Muscle layer of colon (tissue), 2 donors: ENCODE results near the gene INO80E.
"Not testable (repeated sequence)": the region's sequence is repeated elsewhere in the genome, so short reads cannot be mapped to it uniquely, and the experiment has no call there.

ENCODE experiments used
- H3K27ac ChIP-seq: one replicate; pipeline ENCODE4 v1.7.0; 2013; ENCODE audit warnings: low read depth, mild to moderate bottlenecking, low read length, moderate library complexity
- H3K27me3 ChIP-seq, 2 donors: one replicate each; pipeline ENCODE4 v1.7.0; 2013; ENCODE audit warnings: low read length in 2 of 2, mild to moderate bottlenecking in 2 of 2; ENCODE audit not compliant: insufficient read depth in 2 of 2, control insufficient read depth in 1 of 2
- H3K36me3 ChIP-seq: one replicate; pipeline ENCODE4 v1.7.0; 2013; ENCODE audit warnings: mild to moderate bottlenecking, low read length; ENCODE audit not compliant: insufficient read depth
- H3K4me1 ChIP-seq: one replicate; pipeline ENCODE4 v1.7.0; 2013; ENCODE audit warnings: mild to moderate bottlenecking, low read length; ENCODE audit not compliant: insufficient read depth
- H3K4me3 ChIP-seq, 2 donors: one replicate each; pipeline ENCODE4 v1.7.0; 2013; ENCODE audit warnings: low read length in 2 of 2, low read depth in 1 of 2, mild to moderate bottlenecking in 1 of 2, moderate library complexity in 1 of 2
- H3K9ac ChIP-seq: one replicate; pipeline ENCODE4 v1.7.0; 2013; ENCODE audit warnings: low read length
- H3K9me3 ChIP-seq: one replicate; pipeline ENCODE4 v1.7.0; 2013; ENCODE audit warnings: mild to moderate bottlenecking, low read length
- donor health status: abdominal sarcoma.
- donor health status: Adenocarcinoma of cecum.

INO80E gene, protein sequence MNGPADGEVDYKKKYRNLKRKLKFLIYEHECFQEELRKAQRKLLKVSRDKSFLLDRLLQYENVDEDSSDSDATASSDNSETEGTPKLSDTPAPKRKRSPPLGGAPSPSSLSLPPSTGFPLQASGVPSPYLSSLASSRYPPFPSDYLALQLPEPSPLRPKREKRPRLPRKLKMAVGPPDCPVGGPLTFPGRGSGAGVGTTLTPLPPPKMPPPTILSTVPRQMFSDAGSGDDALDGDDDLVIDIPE

DNA sequence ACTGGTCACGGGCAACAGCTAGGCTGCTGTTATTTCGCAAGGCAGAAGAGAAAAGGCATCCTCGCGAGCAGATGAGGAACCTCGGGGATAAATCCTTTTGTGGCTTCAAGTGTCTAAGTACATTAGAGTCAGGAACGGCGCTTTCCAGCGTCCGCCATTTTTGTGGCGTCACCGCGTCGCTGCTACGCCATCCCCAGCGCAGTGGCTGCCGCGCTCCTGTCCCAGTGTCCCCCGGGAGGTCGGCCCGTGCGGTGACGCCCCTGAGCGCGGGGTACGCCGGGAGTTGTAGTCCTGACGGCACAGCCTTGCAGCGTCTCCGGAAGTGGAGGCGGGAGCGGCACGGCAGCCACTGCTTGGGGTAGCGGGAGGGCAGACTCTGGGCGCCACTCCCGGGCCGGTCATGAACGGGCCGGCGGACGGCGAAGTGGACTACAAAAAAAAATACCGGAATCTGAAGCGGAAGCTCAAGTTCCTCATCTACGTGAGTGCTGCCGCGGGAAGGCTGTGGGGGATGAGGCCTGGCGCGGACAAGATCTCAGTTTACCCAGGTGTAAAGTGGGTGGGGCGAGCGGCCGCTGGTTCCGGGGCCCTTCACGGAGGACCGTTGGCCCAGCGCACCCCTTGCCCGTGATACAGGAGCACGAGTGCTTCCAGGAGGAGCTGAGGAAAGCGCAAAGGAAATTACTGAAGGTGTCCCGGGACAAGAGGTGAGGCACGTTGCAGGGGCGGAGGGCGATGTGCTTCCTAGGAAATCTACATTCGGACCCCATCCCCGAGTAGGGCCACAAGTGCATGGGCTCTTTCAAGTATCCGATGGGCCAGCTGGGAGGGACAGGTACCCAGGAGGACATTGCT lies at the start of gene INO80E:
Gene INO80E, plus strand, starts transcription at position 331 of the 855 bp plus-strand sequence. Its CDS starts 70 bp downstream, at position 401.
- Histone ChIP-seq H3K9me3 (no peaks in the 10 kb centered on the region), H3K9ac (peak within 1 kb of the TSS; percentile 86), H3K36me3 (peaks cover 32% of the 10 kb centered on the region), H3K27ac (peak within 1 kb of the TSS; percentile 94), H3K4me3 (peak within 1 kb of the TSS; percentile 94 to 97), H3K4me1 (peaks cover 19% of the 10 kb centered on the region), H3K27me3 (no peaks in the 10 kb centered on the region)

DNA sequence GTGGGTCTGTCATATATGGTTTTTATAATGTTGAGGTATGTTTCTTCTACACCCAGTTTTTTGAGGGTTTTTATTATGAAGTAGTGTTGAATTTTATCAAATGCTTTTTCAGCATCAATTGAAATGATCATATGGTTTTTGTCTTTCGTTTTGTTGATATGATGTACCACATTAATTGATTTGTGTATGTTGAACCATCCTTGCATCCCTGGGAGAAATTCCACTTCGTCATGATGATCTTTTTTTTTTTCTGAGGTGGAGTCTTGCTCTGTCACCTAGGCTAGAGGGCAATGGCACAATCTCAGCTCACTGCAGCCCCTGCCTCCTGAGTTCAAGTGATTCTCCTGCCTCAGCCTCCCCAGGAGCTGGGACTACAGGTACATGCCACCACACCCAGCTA lies 48.1 kb upstream of the INO80E start:
- Histone ChIP-seq H3K4me1 (peaks cover 13% of the 10 kb centered on the region), H3K9me3 (no peaks in the 10 kb centered on the region), H3K9ac (no peak overlapping the region), H3K4me3 (no peak overlapping the region), H3K27ac (no peak overlapping the region), H3K27me3 (no peaks in the 10 kb centered on the region), H3K36me3 (no peaks in the 10 kb centered on the region)

DNA sequence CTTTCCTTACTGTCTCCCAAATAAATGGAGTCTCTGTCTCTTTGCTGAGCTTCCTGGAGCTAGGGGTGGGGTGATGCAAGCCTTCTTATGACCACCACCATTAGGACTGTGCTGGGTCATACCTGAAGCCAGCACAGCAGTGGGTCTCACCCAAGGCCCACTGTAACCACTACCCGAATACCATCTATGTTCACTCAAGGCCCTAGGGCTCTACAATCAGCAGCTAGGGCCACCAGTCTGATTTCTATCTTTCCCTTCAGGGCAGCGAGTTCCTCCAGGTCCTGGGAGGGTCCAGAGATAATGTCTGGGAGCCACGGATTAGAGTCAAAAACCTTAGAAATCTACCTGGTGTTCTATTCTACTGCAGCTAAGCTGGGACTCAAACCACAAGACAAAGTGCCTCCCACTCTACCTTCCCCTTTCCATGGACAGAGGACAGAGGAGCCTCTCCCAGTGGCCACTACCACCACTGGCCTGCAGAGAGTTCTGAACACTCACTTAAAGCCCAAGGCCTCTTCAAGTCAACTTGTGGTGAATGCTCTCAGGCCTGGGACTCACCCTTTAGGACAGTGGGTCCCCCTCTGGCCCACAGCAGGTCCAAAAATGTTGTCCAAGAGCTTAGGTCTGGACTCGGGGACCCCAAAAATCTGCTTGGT lies 45.1 kb upstream of the INO80E start:
- H3K27me3 ChIP-seq = no peaks in the 10 kb centered on the region
- no peak overlapping the region for H3K4me3 ChIP-seq
- no peak overlapping the region for H3K9ac ChIP-seq
- H3K4me1 ChIP-seq = no peaks in the 10 kb centered on the region
- no peaks in the 10 kb centered on the region for H3K36me3 ChIP-seq
- H3K27ac ChIP-seq = no peak overlapping the region
- no peaks in the 10 kb centered on the region for H3K9me3 ChIP-seq

DNA sequence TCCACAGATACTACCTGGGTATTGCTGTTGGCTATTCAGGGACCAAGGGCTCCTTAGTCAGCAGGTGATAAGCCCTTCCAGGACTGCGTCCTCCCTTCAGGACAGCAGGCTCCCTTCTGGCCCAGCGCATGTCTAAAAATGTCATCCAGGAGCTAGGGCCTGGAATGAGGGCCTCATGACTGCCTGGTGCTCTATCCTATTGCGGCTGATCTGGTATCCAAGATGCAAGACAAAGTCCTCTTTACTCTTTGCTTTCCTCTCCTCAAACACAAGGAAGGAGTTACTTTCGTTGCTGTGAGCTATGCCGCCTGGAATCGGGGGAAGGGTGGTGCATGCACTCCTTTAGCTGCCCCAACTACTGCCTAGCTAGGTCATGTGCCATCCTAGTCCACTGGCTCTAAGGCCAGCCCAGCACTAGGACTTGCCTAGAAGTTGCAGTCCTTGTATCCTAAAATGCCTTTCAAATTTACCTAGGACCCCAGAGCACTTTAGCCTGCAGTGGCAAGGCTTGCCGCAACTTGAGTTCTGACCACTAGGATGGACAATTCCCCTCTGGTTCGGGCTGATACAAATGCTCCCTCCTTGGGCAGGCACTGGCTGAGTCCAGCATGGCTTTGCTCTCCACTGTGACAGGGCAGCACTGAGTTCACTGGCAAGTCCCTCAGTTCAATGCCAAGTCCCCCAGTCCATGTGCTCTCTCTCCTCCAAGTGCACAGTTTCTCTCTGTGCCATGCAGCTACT lies 44.2 kb upstream of the INO80E start:
- H3K4me1 ChIP-seq = no peaks in the 10 kb centered on the region

DNA sequence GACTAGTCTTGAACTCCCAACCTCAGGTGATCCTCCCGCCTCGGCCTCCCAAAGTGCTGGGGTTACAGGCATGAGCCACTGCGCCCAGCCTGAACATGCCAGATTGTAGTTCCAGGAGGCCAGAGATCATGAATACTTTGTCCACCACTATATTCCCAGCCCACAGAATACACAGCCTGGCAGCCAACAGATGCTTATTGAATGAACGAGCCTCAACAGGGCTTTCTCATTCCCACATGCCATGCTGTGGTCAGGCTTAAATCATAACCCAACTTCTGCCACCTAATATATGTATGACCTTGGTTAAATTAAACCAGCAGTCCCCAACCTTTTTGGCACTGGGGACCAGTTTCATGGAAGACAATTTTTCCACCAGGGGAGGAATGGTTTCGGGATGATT lies 37.3 kb upstream of the INO80E start:
- H3K9me3 ChIP-seq = no peaks in the 10 kb centered on the region
- H3K9ac ChIP-seq = no peak overlapping the region
- no peak overlapping the region for H3K4me3 ChIP-seq
- H3K27me3 ChIP-seq = no peaks in the 10 kb centered on the region
- H3K36me3 ChIP-seq = no peaks in the 10 kb centered on the region
- no peak overlapping the region for H3K27ac ChIP-seq
- H3K4me1 ChIP-seq = peaks cover 17% of the 10 kb centered on the region

More for the DNA sequence above, 44.2 kb upstream of the INO80E start:
- Histone ChIP-seq H3K27me3 (no peaks in the 10 kb centered on the region), H3K36me3 (no peaks in the 10 kb centered on the region), H3K27ac (no peak overlapping the region), H3K9ac (no peak overlapping the region), H3K4me3 (no peak overlapping the region), H3K9me3 (no peaks in the 10 kb centered on the region)

DNA sequence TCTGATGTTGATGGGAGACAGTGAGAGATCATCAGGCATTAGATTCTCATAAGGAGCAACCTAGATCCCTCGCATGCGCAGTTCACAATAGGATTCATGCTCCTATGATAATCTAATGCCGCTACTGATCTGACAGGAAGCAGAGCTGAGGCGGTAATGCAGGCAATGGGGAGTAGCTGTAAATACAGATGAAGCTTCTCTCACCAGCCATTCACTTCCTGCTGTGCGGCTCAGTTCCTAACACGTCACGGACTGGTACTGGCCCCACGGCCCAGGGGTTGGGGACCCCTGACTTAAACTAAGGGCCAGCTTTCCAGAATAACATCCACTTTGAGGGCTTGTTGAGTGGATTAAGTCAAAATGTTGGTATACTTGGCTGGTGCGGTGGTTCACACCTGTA lies 36.7 kb upstream of the INO80E start:
- no peak overlapping the region for H3K4me3 ChIP-seq
- no peak overlapping the region for H3K27ac ChIP-seq
- no peaks in the 10 kb centered on the region for H3K36me3 ChIP-seq
- H3K4me1 ChIP-seq = peaks cover 17% of the 10 kb centered on the region
- no peaks in the 10 kb centered on the region for H3K27me3 ChIP-seq
- H3K9ac ChIP-seq = no peak overlapping the region
- H3K9me3 ChIP-seq = no peaks in the 10 kb centered on the region

DNA sequence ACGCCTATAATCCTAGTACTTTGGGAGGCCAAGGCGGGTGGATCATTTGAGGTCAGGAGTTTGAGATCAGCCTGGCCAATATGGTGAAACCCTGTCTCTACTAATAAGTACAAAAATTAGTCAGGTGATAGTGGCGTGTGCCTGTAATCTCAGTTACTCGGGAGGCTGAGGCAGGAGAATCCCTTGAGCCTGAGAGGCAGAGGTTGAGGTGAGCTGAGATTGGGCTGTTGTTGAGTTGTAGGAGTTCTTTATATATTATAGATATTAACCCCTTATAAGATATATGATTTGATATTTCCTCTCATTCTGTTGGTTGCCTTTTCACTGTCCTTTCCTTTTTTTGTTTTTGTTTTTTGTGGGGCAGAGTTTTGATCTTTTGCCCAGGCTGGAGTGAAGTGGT lies 36.2 kb upstream of the INO80E start:
- peaks cover 17% of the 10 kb centered on the region for H3K4me1 ChIP-seq
- H3K27me3 ChIP-seq, H3K36me3 ChIP-seq, H3K4me3 ChIP-seq, H3K9me3 ChIP-seq, H3K9ac ChIP-seq, H3K27ac ChIP-seq: not testable (repeated sequence)

DNA sequence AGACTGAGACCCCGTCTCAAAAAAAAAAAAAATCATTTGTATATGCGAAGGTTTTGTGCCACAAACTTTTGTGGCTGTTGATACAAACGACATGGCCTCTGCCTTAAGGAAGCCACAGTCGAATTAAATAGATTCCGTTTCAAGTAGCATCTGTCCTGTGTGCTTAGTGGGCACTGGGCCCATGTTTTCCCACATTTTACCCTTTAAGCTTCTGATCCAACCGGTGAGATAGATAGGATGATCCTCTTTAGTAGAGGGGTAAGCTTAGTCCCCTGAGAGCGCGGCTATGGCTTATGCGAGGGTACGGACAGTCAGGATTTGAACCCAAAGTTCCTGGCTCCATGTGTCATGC lies 34.9 kb upstream of the INO80E start:
- Histone ChIP-seq H3K27ac (peak overlapping the region; percentile 86), H3K4me1 (peaks cover 17% of the 10 kb centered on the region), H3K27me3 (no peaks in the 10 kb centered on the region), H3K9me3 (no peaks in the 10 kb centered on the region), H3K9ac (peak overlapping the region; percentile 66), H3K36me3 (no peaks in the 10 kb centered on the region), H3K4me3 (peak overlapping the region; percentile 71 to 72)

DNA sequence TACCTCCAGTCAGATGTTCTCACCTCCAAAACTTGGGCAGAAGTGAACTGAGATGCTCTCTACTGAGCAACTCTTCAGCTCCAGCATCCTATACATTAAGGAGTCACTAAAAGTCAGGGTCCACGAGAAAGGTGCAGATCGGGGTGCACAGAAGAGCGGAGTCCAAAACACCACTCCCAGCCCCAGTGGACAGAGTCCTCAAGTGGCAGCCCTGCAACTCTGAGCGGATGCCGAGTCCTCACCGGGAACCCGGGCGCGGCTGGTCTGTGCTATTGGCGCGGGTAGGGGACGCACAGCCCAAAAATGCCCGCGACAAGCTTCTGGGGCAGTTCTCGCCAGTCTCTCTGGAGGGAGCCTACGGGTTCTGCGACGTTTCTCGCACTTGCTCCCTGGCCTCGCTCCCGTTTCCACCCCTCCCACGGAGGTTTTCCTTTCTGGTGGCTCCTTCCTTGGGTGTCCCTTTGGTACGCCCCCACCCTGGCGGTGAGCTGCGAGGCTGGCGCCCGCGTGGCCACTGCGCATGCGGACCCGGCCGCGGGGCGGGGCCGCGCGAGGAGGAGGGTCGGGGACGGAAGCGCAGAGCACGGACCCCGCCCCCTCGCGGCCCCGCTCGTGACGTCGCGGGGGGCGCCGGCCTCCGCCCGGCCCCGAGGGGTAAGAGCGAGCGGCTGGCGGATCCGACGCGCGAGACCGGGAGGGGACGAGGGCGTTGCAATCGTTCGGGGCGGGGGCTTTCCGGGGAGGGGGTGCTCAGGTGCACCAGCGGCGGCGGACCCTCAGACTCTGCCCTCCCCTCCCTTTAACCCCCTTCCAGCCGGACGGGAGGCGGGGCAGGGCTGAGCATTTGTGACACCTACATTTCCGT lies 34.3 kb upstream of the INO80E start, which contains the start of gene TMEM219:
Gene TMEM219, plus strand, starts transcription at position 601 of the 865 bp plus-strand sequence. CDS start 1,065 bp downstream, outside the sequence.
- peaks cover 17% of the 10 kb centered on the region for H3K4me1 ChIP-seq
- no peaks in the 10 kb centered on the region for H3K9me3 ChIP-seq
- peak within 1 kb of the TSS; percentile 86 for H3K27ac ChIP-seq
- no peaks in the 10 kb centered on the region for H3K27me3 ChIP-seq
- no peaks in the 10 kb centered on the region for H3K36me3 ChIP-seq
- peak within 1 kb of the TSS; percentile 76 for H3K9ac ChIP-seq
- peak within 1 kb of the TSS; percentile 71 to 72 for H3K4me3 ChIP-seq

DNA sequence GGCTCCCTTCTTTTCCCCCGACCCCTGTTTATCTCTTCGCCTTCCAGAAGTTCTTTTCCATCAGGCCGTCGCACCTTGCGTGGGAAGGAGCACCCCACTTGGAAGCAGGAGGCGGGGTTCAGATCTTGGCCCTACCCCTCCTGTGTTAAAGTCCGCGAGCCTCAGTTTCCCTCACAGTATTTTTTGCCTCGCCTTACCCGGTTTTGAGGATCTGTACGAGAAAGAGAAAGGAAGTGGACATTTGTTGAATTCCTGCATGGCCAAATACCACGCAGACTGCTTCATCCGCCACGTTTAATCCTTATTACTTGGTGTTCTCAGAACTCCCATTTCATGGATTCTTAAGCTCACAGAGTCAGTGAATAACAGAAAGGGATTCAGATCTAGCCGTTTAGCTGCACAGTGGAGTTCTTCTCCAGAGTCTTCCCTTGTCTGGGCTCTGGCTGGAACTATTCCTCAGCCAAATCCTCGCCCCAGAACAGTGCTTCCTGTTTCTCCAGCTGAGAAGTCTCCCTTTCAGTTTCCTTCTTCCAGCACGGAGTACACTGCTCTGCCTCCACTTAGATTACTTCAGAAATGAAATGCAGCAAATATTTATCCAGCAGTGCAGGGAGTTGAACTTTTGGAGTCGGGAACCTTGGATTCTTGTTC lies 33.6 kb upstream of the INO80E start:
- H3K4me3 ChIP-seq = peak overlapping the region; percentile 71 to 72
- no peaks in the 10 kb centered on the region for H3K9me3 ChIP-seq
- H3K27me3 ChIP-seq = no peaks in the 10 kb centered on the region
- peaks cover 17% of the 10 kb centered on the region for H3K4me1 ChIP-seq
- peak overlapping the region; percentile 76 for H3K9ac ChIP-seq
- H3K27ac ChIP-seq = peak overlapping the region; percentile 86
- H3K36me3 ChIP-seq = no peaks in the 10 kb centered on the region
